ENCODE data around the gene NASP. TPM values are rescaled to one million over a fixed set of nuclear protein-coding genes. Genes with fewer than 3 reads are reported as not detected.

The NASP gene
- polyA plus RNA-seq, 1 of the 3 experiments (the other 2 are of a cell fraction) = 152 TPM

DNA sequence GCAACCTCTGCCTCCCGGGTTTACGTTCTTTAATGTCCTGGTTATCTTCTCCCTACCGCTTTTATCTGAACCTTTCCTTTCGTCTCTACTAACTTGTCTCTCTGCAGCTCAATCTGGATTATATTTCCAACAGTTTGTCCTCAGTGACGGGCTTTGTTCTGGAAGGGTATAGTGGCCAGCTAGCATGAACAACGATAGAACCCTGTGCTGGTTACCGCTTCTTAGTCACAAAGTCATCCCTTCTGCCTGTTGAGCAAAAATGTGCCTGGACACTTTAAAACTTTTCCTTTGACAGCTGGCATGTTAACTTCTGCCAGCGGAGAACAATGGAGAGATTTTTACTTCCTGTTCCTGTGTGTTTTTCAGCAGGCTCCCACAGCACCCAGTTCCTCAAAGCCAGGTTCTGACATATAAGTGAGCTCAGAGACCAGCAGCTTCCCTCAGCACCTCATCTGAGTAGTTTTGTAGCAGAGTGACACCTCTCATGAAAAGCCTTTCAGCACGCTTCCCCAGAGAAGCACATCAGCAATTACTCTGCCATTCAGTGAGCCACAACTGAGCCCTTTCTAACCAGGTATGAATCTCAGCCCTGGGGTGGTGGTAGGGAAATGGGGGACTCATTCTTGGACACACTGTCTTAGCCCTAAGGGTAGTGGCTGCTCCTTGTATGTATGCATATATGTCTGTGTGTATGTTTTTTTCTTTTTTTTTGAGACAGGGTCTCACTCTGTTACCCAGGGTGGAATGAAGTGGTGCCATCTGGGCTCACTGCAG, 63.6 kb downstream of the NASP start:
- ChIA-PET POLR2A (no interaction called here), CTCF (interaction anchor here (1.6 kb wide), 1 partner anchor 10 kb away, joined by 4 read pairs; no protein-coding TSS in a partner anchor)
- Histone ChIP-seq H3K9me3 (no peaks in the 10 kb centered on the region), H3K27me3 (ENCODE audit: insufficient read depth) (no peaks in the 10 kb centered on the region), H2AFZ (ENCODE audit: low read depth) (no peak overlapping the region), H3K79me2 (ENCODE audit: insufficient read depth) (peaks cover 39% of the 10 kb centered on the region), H3K9me2 (no peaks in the 10 kb centered on the region), H3K4me3 (ENCODE audit: low read depth in 2 of 2, low read length in 1 of 2) (no peak overlapping the region), H3F3A (replicated peaks; ENCODE audit: insufficient read depth) (peaks cover 19% of the 10 kb centered on the region), H3K4me1 (ENCODE audit: control insufficient read depth in 1 of 2, insufficient read depth in 2 of 2, low read depth in 1 of 2, low read length in 1 of 2) (no peaks in the 10 kb centered on the region), H3K27ac (ENCODE audit: low read depth in 2 of 2, low read length in 1 of 2) (no peak overlapping the region), H3K36me3 (replicated peaks in 1 of 2; ENCODE audit: control insufficient read depth in 1 of 2, insufficient read depth in 2 of 2, low read length in 1 of 2) (peaks cover 47 to 66% of the 10 kb centered on the region in 2 experiments), H3K4me2 (no peak overlapping the region), H4K20me1 (ENCODE audit: insufficient read depth) (peaks cover 7% of the 10 kb centered on the region; the same call in 1 of the 2 replicates), H3K9ac (no peak overlapping the region)
- no peak for DNase-seq
- TF ChIP-seq JUND (IDR thresholded peaks at IDR 0.05) = no peak
- TF ChIP-seq FOXM1 (IDR thresholded peaks at IDR 0.05; ENCODE audit: low read depth) = no peak
- TF ChIP-seq TCF12 (IDR thresholded peaks at IDR 0.05) = no peak
- TF ChIP-seq YY1 (IDR thresholded peaks at IDR 0.05; ENCODE audit: low read depth) = no peak
- no peak for TF ChIP-seq USF1 (IDR thresholded peaks at IDR 0.05; ENCODE audit: borderline replicate concordance, low read depth)
- TF ChIP-seq RAD21 (IDR thresholded peaks at IDR 0.05; ENCODE audit: low read length) = no peak
- TF ChIP-seq RCOR1 (IDR thresholded peaks at IDR 0.05; ENCODE audit: low read length) = no peak
- no peak for TF ChIP-seq MAX (IDR thresholded peaks at IDR 0.05; ENCODE audit: low read depth)
- TF ChIP-seq GATA2 (CRISPR knock-in tag; IDR thresholded peaks at IDR 0.05) = no peak
- no peak for TF ChIP-seq FOXJ3 (CRISPR knock-in tag; IDR thresholded peaks at IDR 0.05)
- no peak for TF ChIP-seq MXI1 (IDR thresholded peaks at IDR 0.05; ENCODE audit: low read depth, low read length)
- WGBS (ENCODE audit: low lambda C conversion rate) = 87% methylated on average over 8 of the region's 9 CpGs

DNA sequence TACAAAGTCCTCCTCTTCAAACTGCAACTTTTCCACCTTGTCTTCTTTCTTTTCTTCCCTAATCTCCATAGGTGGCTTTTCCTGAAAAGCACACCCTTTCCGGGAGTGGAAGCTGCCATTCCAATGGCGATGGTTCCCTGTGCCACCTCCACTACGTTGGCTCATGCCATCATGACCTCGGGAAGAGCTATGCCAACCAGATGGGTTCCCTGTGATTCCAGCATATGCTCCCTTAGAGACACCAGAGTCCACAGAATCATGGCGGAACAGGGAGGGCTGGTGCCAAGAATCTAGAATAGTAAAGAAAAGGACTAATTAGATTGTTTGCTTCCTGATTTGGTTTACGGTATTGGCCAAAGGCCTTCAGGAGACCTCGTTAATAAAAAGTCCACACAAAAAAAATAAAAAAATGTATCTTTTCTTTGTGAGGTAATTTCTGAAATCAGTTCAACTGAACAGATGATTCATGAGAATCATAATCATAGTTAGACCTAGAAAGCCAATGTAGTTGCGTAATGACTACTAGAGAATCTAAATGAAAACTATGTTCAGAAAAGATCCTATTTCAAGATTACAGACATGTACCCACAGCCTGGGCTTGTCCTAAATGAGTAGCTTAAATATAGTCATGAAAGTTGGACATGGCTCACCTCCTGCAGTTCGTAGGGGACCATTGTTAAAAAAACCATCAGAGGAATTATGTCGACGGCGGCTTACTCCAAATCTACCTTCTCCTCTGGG, 70.9 kb downstream of the NASP start:
- H2AFZ ChIP-seq (ENCODE audit: low read depth) = no peak overlapping the region
- ChIA-PET CTCF (no interaction called here), POLR2A (no interaction called here)
- no peaks in the 10 kb centered on the region for H3K27me3 ChIP-seq (ENCODE audit: insufficient read depth)
- TF ChIP-seq FOXJ3 (CRISPR knock-in tag; IDR thresholded peaks at IDR 0.05) = no peak
- no peak for TF ChIP-seq MXI1 (IDR thresholded peaks at IDR 0.05; ENCODE audit: low read depth, low read length)
- no peak for TF ChIP-seq RFX5 (IDR thresholded peaks at IDR 0.05; ENCODE audit: low read length)
- TF ChIP-seq USF2 (IDR thresholded peaks at IDR 0.05; ENCODE audit: borderline replicate concordance, low read depth, low read length) = no peak
- no peak for TF ChIP-seq TAF1 (IDR thresholded peaks at IDR 0.05; ENCODE audit: borderline replicate concordance, low read depth, low read length)
- TF ChIP-seq RXRA (IDR thresholded peaks at IDR 0.05; ENCODE audit: borderline replicate concordance, low read depth) = no peak
- TF ChIP-seq GATA2 (CRISPR knock-in tag; IDR thresholded peaks at IDR 0.05) = no peak
- TF ChIP-seq NFIC (IDR thresholded peaks at IDR 0.05; ENCODE audit: borderline replicate concordance) = no peak
- no peak for TF ChIP-seq SIN3A (IDR thresholded peaks at IDR 0.05; ENCODE audit: borderline replicate concordance, low read depth, low read length)
- H3K9me3 ChIP-seq = no peaks in the 10 kb centered on the region
- H3K9ac ChIP-seq = no peak overlapping the region
- no peak for DNase-seq
- H3K79me2 ChIP-seq (ENCODE audit: insufficient read depth) = peaks cover 46% of the 10 kb centered on the region
- H3F3A ChIP-seq (replicated peaks; ENCODE audit: insufficient read depth) = peaks cover 9% of the 10 kb centered on the region
- H3K27ac ChIP-seq (ENCODE audit: low read depth in 2 of 2, low read length in 1 of 2) = no peak overlapping the region
- peaks cover 68 to 95% of the 10 kb centered on the region in 2 experiments for H3K36me3 ChIP-seq (replicated peaks in 1 of 2; ENCODE audit: control insufficient read depth in 1 of 2, insufficient read depth in 2 of 2, low read length in 1 of 2)
- H3K4me2 ChIP-seq = no peak overlapping the region
- H3K4me3 ChIP-seq (ENCODE audit: low read depth in 2 of 2, low read length in 1 of 2) = no peak overlapping the region
- no peaks in the 10 kb centered on the region for H3K9me2 ChIP-seq
- 94% methylated on average over 12 of the region's 12 CpGs for WGBS (ENCODE audit: low lambda C conversion rate)
- no peaks in the 10 kb centered on the region for H4K20me1 ChIP-seq (ENCODE audit: insufficient read depth)
- no peaks in the 10 kb centered on the region for H3K4me1 ChIP-seq (ENCODE audit: control insufficient read depth in 1 of 2, insufficient read depth in 2 of 2, low read depth in 1 of 2, low read length in 1 of 2)
